ENCODE measurements around the gene CCDC184.

DNA sequence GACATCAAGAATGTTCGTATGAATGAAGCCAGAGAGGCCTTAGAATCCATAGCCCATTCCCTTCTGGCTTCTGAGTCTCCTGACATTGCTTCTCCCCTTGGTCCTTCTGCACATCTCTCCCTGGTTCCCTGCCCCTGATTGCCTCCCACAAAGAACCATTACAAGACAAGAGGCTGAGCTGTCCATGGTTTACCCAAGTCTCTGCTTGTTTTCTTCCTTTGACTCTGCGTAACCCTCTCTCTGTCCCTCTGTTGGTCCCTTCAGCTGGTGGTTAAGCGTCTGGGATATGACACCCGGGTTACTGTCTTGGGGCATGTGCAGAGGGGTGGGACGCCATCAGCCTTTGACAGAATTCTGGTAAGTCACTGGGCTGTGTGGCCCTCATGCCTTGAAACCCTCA is 48.4 kb upstream of the CCDC184 start:
- TF ChIP-seq CTCF (IDR thresholded peaks at IDR 0.05; ENCODE audit: low read depth, low read length, poor library complexity, severe bottlenecking) (no peak), EZH2phosphoT487 (IDR thresholded peaks at IDR 0.05; ENCODE audit: borderline replicate concordance, low read length) (no peak)

Data from DOHH2 (cell line).